ENCODE measurements around the gene KIF16B.

KIF16B gene

GRCh38 chr20:16419138-16419715 is 154.0 kb downstream of the KIF16B start:
- H3K36me3 Mint-ChIP-seq (ENCODE audit: low read depth) = peaks cover 76% of the 10 kb centered on the region
- no peak overlapping the region for H3K4me3 Mint-ChIP-seq
- no peak for DNase-seq
- H3K27me3 Mint-ChIP-seq = no peaks in the 10 kb centered on the region
- H3K4me1 Mint-ChIP-seq (ENCODE audit: low read depth) = no peaks in the 10 kb centered on the region
- H3K9me3 Mint-ChIP-seq = no peaks in the 10 kb centered on the region
- H3K27ac Mint-ChIP-seq = no peak overlapping the region

- no peak for DNase-seq
- Mint-ChIP-seq H3K36me3 (ENCODE audit: low read depth) (peaks cover 70% of the 10 kb centered on the region), H3K4me3 (no peak overlapping the region), H3K27me3 (no peaks in the 10 kb centered on the region), H3K27ac (no peak overlapping the region), H3K9me3 (no peaks in the 10 kb centered on the region), H3K4me1 (ENCODE audit: low read depth) (no peaks in the 10 kb centered on the region)
Observed at GRCh38 chr20:16418616-16419015, 154.6 kb downstream of the KIF16B start.

- H3K36me3 Mint-ChIP-seq (ENCODE audit: low read depth) = peaks cover 73% of the 10 kb centered on the region
- no peaks in the 10 kb centered on the region for H3K27me3 Mint-ChIP-seq
- no peak overlapping the region for H3K27ac Mint-ChIP-seq
- no peaks in the 10 kb centered on the region for H3K9me3 Mint-ChIP-seq
- H3K4me3 Mint-ChIP-seq = no peak overlapping the region
- DNase-seq = no peak
- H3K4me1 Mint-ChIP-seq (ENCODE audit: low read depth) = no peaks in the 10 kb centered on the region
Observed at GRCh38 chr20:16417001-16417400, 156.2 kb downstream of the KIF16B start.

GRCh38 chr20:16415071-16416053 is 157.9 kb downstream of the KIF16B start:
- DNase-seq = no peak
- no peaks in the 10 kb centered on the region for H3K9me3 Mint-ChIP-seq
- H3K36me3 Mint-ChIP-seq (ENCODE audit: low read depth) = peaks cover 77% of the 10 kb centered on the region
- no peak overlapping the region for H3K4me3 Mint-ChIP-seq
- H3K27me3 Mint-ChIP-seq = no peaks in the 10 kb centered on the region
- H3K4me1 Mint-ChIP-seq (ENCODE audit: low read depth) = no peaks in the 10 kb centered on the region
- H3K27ac Mint-ChIP-seq = no peak overlapping the region

- Mint-ChIP-seq H3K27ac (no peak overlapping the region), H3K36me3 (ENCODE audit: low read depth) (peaks cover 66% of the 10 kb centered on the region), H3K27me3 (no peaks in the 10 kb centered on the region), H3K9me3 (no peaks in the 10 kb centered on the region), H3K4me1 (ENCODE audit: low read depth) (no peaks in the 10 kb centered on the region), H3K4me3 (no peak overlapping the region)
- no peak for DNase-seq
Observed at GRCh38 chr20:16412906-16413305, 160.3 kb downstream of the KIF16B start.

GRCh38 chr20:16411361-16411760 is 161.9 kb downstream of the KIF16B start:
- no peaks in the 10 kb centered on the region for H3K4me1 Mint-ChIP-seq (ENCODE audit: low read depth)
- no peak overlapping the region for H3K4me3 Mint-ChIP-seq
- no peaks in the 10 kb centered on the region for H3K9me3 Mint-ChIP-seq
- no peak overlapping the region for H3K27ac Mint-ChIP-seq
- H3K27me3 Mint-ChIP-seq = no peaks in the 10 kb centered on the region
- no peak for DNase-seq
- peaks cover 65% of the 10 kb centered on the region for H3K36me3 Mint-ChIP-seq (ENCODE audit: low read depth)

- Mint-ChIP-seq H3K36me3 (ENCODE audit: low read depth) (peaks cover 68% of the 10 kb centered on the region), H3K9me3 (no peaks in the 10 kb centered on the region), H3K4me3 (no peak overlapping the region), H3K4me1 (ENCODE audit: low read depth) (no peaks in the 10 kb centered on the region), H3K27ac (no peak overlapping the region), H3K27me3 (no peaks in the 10 kb centered on the region)
- no peak for DNase-seq
Observed at GRCh38 chr20:16410626-16411025, 162.6 kb downstream of the KIF16B start.

- Mint-ChIP-seq H3K4me1 (ENCODE audit: low read depth) (no peaks in the 10 kb centered on the region), H3K36me3 (ENCODE audit: low read depth) (peaks cover 70% of the 10 kb centered on the region), H3K27ac (no peak overlapping the region)
Observed at GRCh38 chr20:16408981-16409380, 164.3 kb downstream of the KIF16B start.

GRCh38 chr20:16407251-16408067 is 165.8 kb downstream of the KIF16B start:
- H3K27ac Mint-ChIP-seq = no peak overlapping the region
- no peaks in the 10 kb centered on the region for H3K9me3 Mint-ChIP-seq
- no peak overlapping the region for H3K4me3 Mint-ChIP-seq
- DNase-seq = no peak
- peaks cover 73% of the 10 kb centered on the region for H3K36me3 Mint-ChIP-seq (ENCODE audit: low read depth)
- H3K27me3 Mint-ChIP-seq = no peaks in the 10 kb centered on the region
- H3K4me1 Mint-ChIP-seq (ENCODE audit: low read depth) = no peaks in the 10 kb centered on the region

More at GRCh38 chr20:16408981-16409380, 164.3 kb downstream of the KIF16B start:
- no peak overlapping the region for H3K4me3 Mint-ChIP-seq
- H3K9me3 Mint-ChIP-seq = no peaks in the 10 kb centered on the region
- no peaks in the 10 kb centered on the region for H3K27me3 Mint-ChIP-seq
- DNase-seq = no peak

GRCh38 chr20:16405254-16405653 is 168.0 kb downstream of the KIF16B start:
- DNase-seq = no peak
- H3K4me1 Mint-ChIP-seq (ENCODE audit: low read depth) = no peaks in the 10 kb centered on the region

GRCh38 chr20:16404640-16405039 is 168.6 kb downstream of the KIF16B start:
- Mint-ChIP-seq H3K27ac (no peak overlapping the region), H3K27me3 (no peaks in the 10 kb centered on the region), H3K36me3 (ENCODE audit: low read depth) (peaks cover 71% of the 10 kb centered on the region), H3K4me3 (no peak overlapping the region), H3K4me1 (ENCODE audit: low read depth) (no peaks in the 10 kb centered on the region), H3K9me3 (no peaks in the 10 kb centered on the region)
- no peak for DNase-seq

More at GRCh38 chr20:16405254-16405653, 168.0 kb downstream of the KIF16B start:
- Mint-ChIP-seq H3K4me3 (no peak overlapping the region), H3K9me3 (no peaks in the 10 kb centered on the region), H3K27ac (no peak overlapping the region), H3K27me3 (no peaks in the 10 kb centered on the region), H3K36me3 (ENCODE audit: low read depth) (peaks cover 67% of the 10 kb centered on the region)

- Mint-ChIP-seq H3K27me3 (no peaks in the 10 kb centered on the region), H3K4me1 (ENCODE audit: low read depth) (no peaks in the 10 kb centered on the region), H3K9me3 (no peaks in the 10 kb centered on the region), H3K36me3 (ENCODE audit: low read depth) (peaks cover 70% of the 10 kb centered on the region), H3K4me3 (no peak overlapping the region), H3K27ac (no peak overlapping the region)
- DNase-seq = no peak
Observed at GRCh38 chr20:16404171-16404570, 169.1 kb downstream of the KIF16B start.

- H3K27ac Mint-ChIP-seq = no peak overlapping the region
- no peak for DNase-seq
- peaks cover 45% of the 10 kb centered on the region for H3K36me3 Mint-ChIP-seq (ENCODE audit: low read depth)
- no peak overlapping the region for H3K4me3 Mint-ChIP-seq
- H3K4me1 Mint-ChIP-seq (ENCODE audit: low read depth) = no peaks in the 10 kb centered on the region
- no peaks in the 10 kb centered on the region for H3K27me3 Mint-ChIP-seq
- no peaks in the 10 kb centered on the region for H3K9me3 Mint-ChIP-seq
Observed at GRCh38 chr20:16400234-16400633, 173.0 kb downstream of the KIF16B start.

GRCh38 chr20:16399801-16400200 is 173.4 kb downstream of the KIF16B start:
- H3K4me3 Mint-ChIP-seq = no peak overlapping the region
- H3K36me3 Mint-ChIP-seq (ENCODE audit: low read depth) = peaks cover 42% of the 10 kb centered on the region
- H3K27ac Mint-ChIP-seq = no peak overlapping the region
- no peaks in the 10 kb centered on the region for H3K9me3 Mint-ChIP-seq
- no peaks in the 10 kb centered on the region for H3K4me1 Mint-ChIP-seq (ENCODE audit: low read depth)
- DNase-seq = no peak
- no peaks in the 10 kb centered on the region for H3K27me3 Mint-ChIP-seq
